HG02759 (cell line): ENCODE results near the gene FER.

ENCODE experiments used
- ATAC-seq: cut with Tn5 transposase; IDR thresholded peaks from one replicate; pipeline ENCODE4 v1.9.1; 2021; ENCODE audit warnings: mild to moderate bottlenecking, moderate library complexity; ENCODE audit not compliant: unreplicated experiment

The FER gene

DNA sequence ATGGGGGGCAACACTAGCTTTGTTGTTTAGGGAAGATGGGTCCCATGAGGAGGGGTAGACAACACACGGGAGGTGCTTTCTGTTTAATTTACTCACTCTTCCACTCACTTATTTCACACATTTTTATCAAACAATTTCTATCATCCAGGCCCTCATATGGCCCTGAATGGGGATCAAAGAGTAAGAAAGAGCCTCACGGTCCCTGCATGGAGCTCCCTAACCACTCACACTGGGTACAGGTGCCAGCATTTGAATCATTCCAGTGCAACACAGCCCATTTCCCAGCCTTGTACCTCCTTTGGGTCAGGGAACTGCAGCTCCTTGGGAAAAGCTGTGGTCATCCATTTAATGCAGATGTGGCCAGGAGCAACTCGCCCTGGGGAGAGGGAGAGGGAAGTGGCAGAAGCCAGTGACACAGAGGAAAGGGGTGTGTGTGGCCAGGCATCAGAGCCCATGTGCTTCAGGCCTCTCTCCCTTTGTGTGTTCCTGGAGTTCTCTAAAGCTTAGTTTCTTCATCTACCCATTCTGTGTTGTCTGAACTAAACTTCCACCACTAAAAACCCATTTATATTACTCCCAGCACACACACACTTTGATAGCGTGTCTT, 476.7 kb downstream of the FER start:
- no peak for ATAC-seq

DNA sequence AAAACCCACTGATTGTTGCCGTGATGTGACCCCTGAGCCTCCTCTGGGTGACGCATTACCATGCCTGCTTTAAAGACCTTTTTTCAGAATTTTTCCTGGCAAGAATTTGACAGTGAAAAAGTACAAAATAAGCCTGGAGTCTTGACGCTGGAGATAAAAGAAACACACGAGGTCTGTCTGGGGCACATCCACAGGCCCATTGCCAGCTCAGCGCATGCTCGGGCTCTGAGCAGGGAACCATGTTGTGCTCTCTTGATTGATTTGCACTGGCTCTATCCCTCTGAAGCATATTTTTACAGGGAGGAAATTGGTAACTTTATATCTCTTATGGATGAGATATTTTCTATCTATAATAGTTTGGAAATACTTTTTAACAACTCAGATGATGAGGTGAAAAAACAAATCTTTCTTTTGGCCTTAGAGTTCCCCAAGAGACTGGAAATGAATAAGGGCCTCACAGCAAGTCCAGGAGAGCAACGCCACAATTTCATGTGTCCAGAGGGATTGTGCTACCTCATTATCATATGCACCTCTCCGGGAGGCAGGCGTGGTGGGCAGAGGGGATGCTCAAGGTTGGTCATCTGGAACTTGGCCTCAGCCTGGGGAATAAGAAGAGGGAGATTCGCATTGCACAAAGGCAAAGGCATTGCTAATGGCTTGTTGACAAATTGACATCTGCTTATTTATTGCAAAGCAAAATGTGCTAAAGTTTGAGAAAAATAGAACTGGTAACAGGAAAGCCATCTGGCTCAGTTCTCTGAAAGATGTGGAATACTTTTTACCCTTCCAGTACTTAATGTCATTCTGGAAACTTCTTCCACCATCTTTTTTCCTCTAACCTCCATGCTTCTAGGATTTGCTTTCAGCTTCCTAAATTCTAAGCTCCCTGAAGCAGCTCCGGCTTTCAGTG, 478.3 kb downstream of the FER start:
- no peak for ATAC-seq

DNA sequence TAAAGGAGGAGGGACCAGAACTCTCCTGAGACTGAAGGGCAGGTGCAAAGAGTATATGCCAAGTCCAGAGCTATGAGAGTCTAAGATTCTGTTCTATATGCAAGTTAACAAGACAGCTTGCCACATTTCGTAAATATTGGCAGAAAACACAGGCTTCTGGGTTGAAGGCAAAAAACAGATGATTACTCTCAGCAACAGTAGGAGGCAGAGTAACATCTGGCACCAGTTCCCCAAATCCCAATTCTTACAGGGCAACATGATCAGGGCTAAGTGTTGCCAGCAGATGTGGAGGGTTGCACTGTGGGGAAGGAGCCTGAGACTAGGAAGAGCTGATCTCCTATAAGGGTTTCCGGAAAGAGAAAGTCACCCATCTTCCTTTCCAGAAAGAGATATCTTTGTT, 482.7 kb downstream of the FER start:
- no peak for ATAC-seq

DNA sequence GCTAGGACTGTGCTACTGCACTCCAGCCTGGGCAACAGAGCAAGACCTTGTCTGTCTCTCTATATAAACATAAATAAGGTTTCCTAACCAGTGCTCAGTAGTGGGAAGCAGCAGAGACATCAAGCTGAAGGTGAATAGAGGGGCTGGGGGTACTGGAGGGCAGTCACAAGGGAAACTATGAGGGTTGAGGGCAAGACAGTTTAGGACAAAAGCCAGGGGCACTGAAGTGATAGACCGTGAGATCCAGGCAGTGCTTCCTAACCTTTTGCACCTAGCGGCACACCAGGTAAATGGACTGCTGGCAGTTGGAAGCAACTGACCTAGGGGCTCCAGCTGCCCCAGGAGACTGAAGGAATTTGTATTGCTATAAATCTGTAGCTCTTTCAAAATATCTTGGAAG, 483.6 kb downstream of the FER start:
- no peak for ATAC-seq

DNA sequence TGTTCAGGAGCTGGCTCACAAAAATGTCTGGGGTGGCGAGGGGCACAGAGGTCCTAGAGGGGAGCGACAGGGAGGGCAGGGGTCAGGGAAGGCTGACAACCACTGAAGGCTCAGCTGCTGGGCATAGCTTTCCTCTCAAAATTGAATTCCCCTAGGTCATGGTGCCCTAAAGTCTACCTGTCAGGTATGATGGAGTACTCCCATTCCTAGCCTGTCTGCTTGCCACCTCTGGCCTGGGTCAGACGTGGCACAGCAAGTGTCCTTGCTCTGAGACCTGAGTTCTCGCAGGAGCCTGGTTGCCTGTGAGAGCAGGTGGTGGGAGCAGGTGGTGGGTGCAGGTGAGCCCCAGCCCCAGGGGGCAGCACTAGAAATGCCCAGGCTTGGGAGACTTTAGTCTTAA, 486.7 kb downstream of the FER start:
- ATAC-seq: no peak

DNA sequence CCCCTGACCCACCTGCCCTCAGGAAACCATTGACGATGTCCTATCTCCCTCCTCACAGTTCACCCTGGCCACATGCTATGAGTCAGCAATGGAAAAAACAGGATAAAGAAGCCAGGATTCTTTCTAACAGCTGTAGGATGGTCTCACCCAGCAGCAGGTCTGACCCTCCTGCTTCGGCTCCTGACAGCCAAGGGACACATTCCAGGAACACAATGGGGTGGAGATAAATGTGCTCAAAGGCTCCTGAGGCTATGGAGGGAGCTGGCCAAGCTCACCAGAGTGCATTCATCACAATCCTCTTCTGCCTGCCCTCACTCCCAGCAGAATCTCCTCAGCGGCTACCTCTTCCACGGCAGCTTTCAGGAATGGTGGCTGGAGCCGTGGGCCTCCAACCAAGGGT, 491.8 kb downstream of the FER start:
- no peak for ATAC-seq

DNA sequence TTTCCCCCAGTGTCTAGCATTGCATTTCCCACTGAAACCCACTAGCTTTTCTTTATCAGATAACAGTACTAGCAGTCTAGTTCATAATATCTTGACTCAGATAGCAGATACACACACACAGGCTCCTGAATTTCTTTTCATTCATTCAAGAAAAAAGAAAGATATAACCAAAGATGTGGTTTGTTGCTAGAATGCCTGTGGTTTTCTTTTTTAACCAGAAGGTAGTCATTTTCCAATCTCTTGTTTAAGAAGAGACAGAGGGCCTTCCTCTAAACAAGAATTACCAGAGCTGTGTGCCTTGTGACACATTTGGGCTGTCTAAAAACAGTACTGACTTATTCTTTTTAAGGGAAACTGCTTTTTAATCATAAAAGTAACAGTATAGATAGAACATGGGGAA, 494.8 kb downstream of the FER start:
- ATAC-seq: no peak

DNA sequence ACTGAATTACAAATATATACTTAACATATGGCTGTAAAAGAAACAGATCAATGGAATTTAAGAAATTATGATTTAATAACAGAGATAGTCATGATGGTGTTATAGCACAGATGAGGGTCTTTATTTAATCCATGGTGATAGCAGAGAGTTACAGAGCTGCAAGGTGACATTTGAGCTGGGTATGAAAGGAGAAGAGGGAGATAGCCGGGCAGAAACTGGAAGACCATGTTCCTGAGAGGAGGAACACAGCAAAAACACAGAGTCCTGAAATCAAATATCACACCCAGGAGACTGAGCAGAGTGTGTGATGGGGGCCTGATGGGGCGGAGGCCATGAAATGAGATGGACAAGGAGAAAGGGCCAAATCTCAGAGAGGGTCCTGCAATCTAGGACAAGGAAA, 498.7 kb downstream of the FER start:
- ATAC-seq: no peak
